GM23248 (cell line): ENCODE measurements around the gene PDGFD.

Source experiments
- EZH2 ChIP-seq: fragments of 200-600 bp; sonication (generic); IDR thresholded peaks from 2 replicates; pipeline ENCODE4 v1.6.1; 2018; ENCODE audit warnings: antibody characterized with exemption, mild to moderate bottlenecking; ENCODE audit not compliant: insufficient read depth, poor library complexity, severe bottlenecking
- EZH2phosphoT487 ChIP-seq: fragments of 200-600 bp; sonication (generic); IDR thresholded peaks from 2 replicates; pipeline ENCODE4 v1.6.1; 2018; ENCODE audit warnings: antibody characterized with exemption, moderate library complexity, mild to moderate bottlenecking, low read depth; ENCODE audit not compliant: insufficient read depth

DNA sequence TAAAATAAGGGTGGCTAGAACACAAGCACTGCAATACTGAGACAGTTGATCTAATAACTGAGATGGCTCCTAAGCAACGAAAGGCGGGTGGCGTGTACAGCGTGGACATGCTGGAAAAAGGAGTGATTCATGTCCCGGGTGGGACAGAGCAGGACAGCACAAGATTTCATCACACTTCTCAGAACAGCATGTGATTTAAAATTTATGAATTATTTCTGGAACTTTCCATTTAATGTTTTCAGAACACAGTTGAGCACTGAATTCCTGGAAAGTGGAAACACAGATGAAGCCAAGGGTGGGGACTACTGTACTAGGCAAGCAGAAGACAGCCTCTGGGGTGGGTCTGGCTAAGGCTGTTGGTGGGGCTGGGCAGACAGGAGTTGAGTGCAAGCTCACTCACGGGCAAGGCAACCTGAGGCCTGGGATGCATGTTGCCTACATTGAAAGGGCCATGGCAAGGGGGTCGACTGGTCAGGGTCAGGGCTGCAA is 293.1 kb downstream of the PDGFD start:
- TF ChIP-seq EZH2phosphoT487 (no peak), EZH2 (no peak)
